Uterus (tissue), 4 donors: ENCODE measurements around the gene LY9. TPM values are rescaled to one million over a fixed set of nuclear protein-coding genes. Genes with fewer than 3 reads are reported as not detected.

Source experiments
- DNase-seq, 2 donors: peaks; one replicate each; pipeline ENCODE4 v3.0.0-alpha.2; 2019 to 2020
- H3K27ac ChIP-seq, 2 donors: fragments of 200-600 bp; sonication (generic); 1 replicate in 1 of 2; 2 replicates in 1 of 2; pipeline ENCODE4 v1.5.1; 2016 to 2018
- H3K27me3 ChIP-seq, 2 donors: fragments of 200-600 bp; sonication (generic); one replicate each; pipeline ENCODE4 v1.5.1; 2018 to 2019; ENCODE audit warnings: control low read depth in 1 of 2
- H3K36me3 ChIP-seq, 2 donors: fragments of 200-600 bp; sonication (generic); one replicate each; pipeline ENCODE4 v1.5.1; 2019; ENCODE audit warnings: control low read depth in 1 of 2
- H3K4me1 ChIP-seq, 2 donors: fragments of 200-600 bp; sonication (generic); one replicate each; pipeline ENCODE4 v1.5.1; 2018 to 2019; ENCODE audit warnings: control low read depth in 1 of 2
- H3K4me3 ChIP-seq, 2 donors: fragments of 200-600 bp; sonication (generic); 1 replicate in 1 of 2; 2 replicates in 1 of 2; pipeline ENCODE4 v1.5.1; 2018 to 2019; ENCODE audit warnings: mild to moderate bottlenecking in 1 of 2
- H3K9me3 ChIP-seq, 2 donors: fragments of 200-600 bp; sonication (generic); one replicate each; pipeline ENCODE4 v1.5.1; 2019; ENCODE audit warnings: control low read depth in 1 of 2
- CTCF ChIP-seq, 4 experiments: fragments of 200-600 bp in 2 of 4; fragments of 450-650 bp in 2 of 4; sonication (generic) in 2 of 4; IDR thresholded peaks; one replicate each; pipeline ENCODE4 v1.5.1; 2016 to 2019; ENCODE audit warnings: antibody characterized with exemption in 4 of 4, mild to moderate bottlenecking in 2 of 4, moderate library complexity in 1 of 4
- POLR2A ChIP-seq, 2 donors: fragments of 450-650 bp; IDR thresholded peaks; one replicate each; pipeline ENCODE4 v1.6.1; 2016; ENCODE audit warnings: antibody characterized with exemption in 2 of 2, mild to moderate bottlenecking in 1 of 2, moderate library complexity in 1 of 2
- intact Hi-C: fragments of 100-400 bp; cut with DNase I; formaldehyde crosslinking; loops from one replicate; pipeline ENCODE4 v1.15.1; 2023; ENCODE audit warnings: low total_unique reads
- total RNA-seq, 4 donors: library from RNA; depleted of rRNA in 3 of 4; stranded (reverse); fragments of >200 nt in 3 of 4; gene quantifications; one replicate each; pipeline versions ENCODE4 v1.1.0 to v1.2.4, GENCODE V29; 2014 to 2023
- donor health status: DM: yes; HTN: yes; CAD: no.

The LY9 gene
- under 1 TPM in 2 of 4 donors, not detected in 2; 0.35 to 0.70 TPM for total RNA-seq

GRCh38 chr1:160795951-160796383 is at the start of gene LY9:
LY9 (plus strand) TSS chr1:160796174; CDS start chr1:160796188, 14 bp downstream.
- Histone ChIP-seq H3K27ac (no peak within 1 kb of the TSS), H3K4me3 (no peak within 1 kb of the TSS), H3K9me3 (no peaks in the 10 kb centered on the region), H3K27me3 (no peaks in the 10 kb centered on the region), H3K4me1 (no peaks in the 10 kb centered on the region), H3K36me3 (no peaks in the 10 kb centered on the region)
- DNase-seq, result no peak
- intact Hi-C loops, result no loop called here
- TF ChIP-seq CTCF (IDR thresholded peaks at IDR 0.05) (no peak), POLR2A (IDR thresholded peaks at IDR 0.05) (no peak)

GRCh38 chr1:160746836-160747500 is 49.0 kb upstream of the LY9 start:
- no peak overlapping the region for H3K27ac ChIP-seq
- no peak for TF ChIP-seq POLR2A (IDR thresholded peaks at IDR 0.05)
- no peak for TF ChIP-seq CTCF (IDR thresholded peaks at IDR 0.05)
- no peaks in the 10 kb centered on the region for H3K27me3 ChIP-seq
- no peaks in the 10 kb centered on the region for H3K4me1 ChIP-seq
- intact Hi-C loops, result no loop called here
- H3K36me3 ChIP-seq, result no peaks in the 10 kb centered on the region
- no peaks in the 10 kb centered on the region for H3K9me3 ChIP-seq
- H3K4me3 ChIP-seq, result no peak overlapping the region
- DNase-seq, result no peak

DNA sequence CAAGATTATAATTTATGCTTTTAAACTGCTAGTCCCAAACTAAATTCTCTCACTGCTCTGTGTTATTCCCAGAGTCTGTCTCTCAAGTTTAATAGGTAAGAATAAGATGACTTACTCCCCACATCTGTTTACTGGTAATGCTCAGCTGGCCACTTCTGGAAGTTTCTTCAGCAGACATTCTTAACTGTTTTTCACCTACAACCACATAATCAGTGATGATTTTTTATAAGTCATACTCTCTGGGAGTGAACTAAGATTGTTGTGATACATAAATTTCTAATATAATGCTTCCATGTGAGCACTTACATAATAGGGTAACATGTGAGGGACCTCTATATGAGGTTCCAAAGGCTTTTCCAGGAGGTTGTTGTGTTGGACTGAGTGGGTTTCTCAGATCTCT is 48.3 kb upstream of the LY9 start:
- Histone ChIP-seq H3K36me3 (no peaks in the 10 kb centered on the region), H3K27ac (no peak overlapping the region), H3K4me3 (no peak overlapping the region), H3K27me3 (no peaks in the 10 kb centered on the region), H3K4me1 (no peaks in the 10 kb centered on the region), H3K9me3 (no peaks in the 10 kb centered on the region)
- DNase-seq, result no peak
- intact Hi-C loops, result no loop called here
- TF ChIP-seq CTCF (IDR thresholded peaks at IDR 0.05) (no peak), POLR2A (IDR thresholded peaks at IDR 0.05) (no peak)

DNA sequence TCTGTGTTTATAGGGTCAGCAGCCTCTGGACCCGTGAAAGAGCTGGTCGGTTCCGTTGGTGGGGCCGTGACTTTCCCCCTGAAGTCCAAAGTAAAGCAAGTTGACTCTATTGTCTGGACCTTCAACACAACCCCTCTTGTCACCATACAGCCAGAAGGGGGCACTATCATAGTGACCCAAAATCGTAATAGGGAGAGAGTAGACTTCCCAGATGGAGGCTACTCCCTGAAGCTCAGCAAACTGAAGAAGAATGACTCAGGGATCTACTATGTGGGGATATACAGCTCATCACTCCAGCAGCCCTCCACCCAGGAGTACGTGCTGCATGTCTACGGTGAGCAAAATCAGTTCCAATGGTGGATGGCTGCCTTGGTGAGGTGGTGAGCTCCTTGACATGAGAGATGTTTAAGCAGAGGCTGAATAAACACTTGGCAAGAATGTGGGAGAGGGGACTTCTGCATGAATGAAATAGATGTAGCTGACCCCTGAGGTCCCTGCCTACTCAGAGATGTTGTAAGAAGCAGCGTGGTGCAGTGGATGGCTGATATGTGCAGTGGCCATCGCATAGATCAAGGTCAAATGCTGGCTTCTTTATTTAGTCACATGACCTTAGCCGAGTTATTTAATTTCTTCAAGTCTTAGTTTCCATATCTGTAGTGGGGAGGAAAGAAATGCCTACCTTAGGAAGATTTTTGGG is 47.6 kb upstream of the LY9 start:
- H3K27me3 ChIP-seq, result no peaks in the 10 kb centered on the region
- intact Hi-C loops, result no loop called here
- TF ChIP-seq CTCF (IDR thresholded peaks at IDR 0.05), result no peak

DNA sequence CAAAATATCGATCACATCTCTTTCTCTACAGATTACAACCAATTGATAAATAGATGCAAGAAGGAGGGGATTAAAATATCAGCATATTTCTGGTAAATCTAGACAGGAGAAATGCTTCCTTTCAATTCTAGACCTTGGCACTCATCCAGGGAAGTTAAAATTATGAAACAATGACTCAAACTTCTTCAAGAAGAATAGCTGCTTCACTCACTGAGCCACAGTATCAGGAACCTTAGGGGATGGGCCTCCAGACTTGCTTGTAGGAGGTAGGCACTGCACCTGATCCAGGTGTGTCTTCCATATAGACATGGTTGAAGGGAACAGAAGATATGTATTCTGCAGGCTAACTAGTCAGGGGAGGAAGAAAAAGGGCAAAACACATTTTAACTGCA is 47.1 kb upstream of the LY9 start:
- no peaks in the 10 kb centered on the region for H3K27me3 ChIP-seq
- H3K4me1 ChIP-seq, result no peaks in the 10 kb centered on the region
- intact Hi-C loops, result no loop called here
- H3K9me3 ChIP-seq, result no peaks in the 10 kb centered on the region
- no peak for TF ChIP-seq CTCF (IDR thresholded peaks at IDR 0.05)
- no peak for TF ChIP-seq POLR2A (IDR thresholded peaks at IDR 0.05)
- H3K4me3 ChIP-seq, result no peak overlapping the region
- no peak overlapping the region for H3K27ac ChIP-seq
- DNase-seq, result no peak
- H3K36me3 ChIP-seq, result no peaks in the 10 kb centered on the region

More for the DNA sequence above, 47.6 kb upstream of the LY9 start:
- no peaks in the 10 kb centered on the region for H3K36me3 ChIP-seq
- H3K4me1 ChIP-seq, result no peaks in the 10 kb centered on the region
- no peak for DNase-seq
- no peaks in the 10 kb centered on the region for H3K9me3 ChIP-seq
- H3K4me3 ChIP-seq, result no peak overlapping the region
- no peak overlapping the region for H3K27ac ChIP-seq
